ENCODE data around the gene CDK14.
A peak's percentile ranks its signal among the peaks of the same experiment; 100 is the strongest.

Gene CDK14

DNA sequence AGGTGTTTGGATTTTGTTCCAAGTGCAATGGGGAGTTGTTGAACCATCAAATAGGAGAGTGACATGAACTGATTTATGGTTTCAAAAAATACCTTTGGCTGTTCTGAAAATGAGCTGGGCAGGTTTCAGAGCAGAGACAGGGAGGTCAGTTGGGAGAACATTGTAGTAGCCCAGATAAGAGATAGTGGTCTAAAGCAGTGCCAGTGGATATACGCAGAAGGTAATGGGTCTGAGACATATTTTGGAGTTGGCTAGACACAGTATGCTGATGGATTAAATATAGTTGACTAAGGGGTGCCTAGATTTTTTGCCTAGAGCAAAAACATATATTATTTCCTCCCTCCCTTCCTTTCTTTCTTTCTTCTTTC, 21.3 kb upstream of the CDK14 start:
- Histone ChIP-seq H3K27ac (ENCODE audit: low read depth, low read length) (no peak overlapping the region), H3K27me3 (ENCODE audit: insufficient read depth, low read length) (no peaks in the 10 kb centered on the region), H2AFZ (ENCODE audit: low read length, unreplicated experiment) (no peak overlapping the region), H3K4me3 (ENCODE audit: low read depth, low read length) (no peak overlapping the region), H3K79me2 (ENCODE audit: control insufficient read depth, insufficient read depth, low read length, unreplicated experiment) (no peaks in the 10 kb centered on the region), H3K4me1 (ENCODE audit: control insufficient read depth, insufficient read depth, low read length, unreplicated experiment) (peaks cover 23% of the 10 kb centered on the region), H3K36me3 (ENCODE audit: insufficient read depth, low read length) (no peaks in the 10 kb centered on the region)

DNA sequence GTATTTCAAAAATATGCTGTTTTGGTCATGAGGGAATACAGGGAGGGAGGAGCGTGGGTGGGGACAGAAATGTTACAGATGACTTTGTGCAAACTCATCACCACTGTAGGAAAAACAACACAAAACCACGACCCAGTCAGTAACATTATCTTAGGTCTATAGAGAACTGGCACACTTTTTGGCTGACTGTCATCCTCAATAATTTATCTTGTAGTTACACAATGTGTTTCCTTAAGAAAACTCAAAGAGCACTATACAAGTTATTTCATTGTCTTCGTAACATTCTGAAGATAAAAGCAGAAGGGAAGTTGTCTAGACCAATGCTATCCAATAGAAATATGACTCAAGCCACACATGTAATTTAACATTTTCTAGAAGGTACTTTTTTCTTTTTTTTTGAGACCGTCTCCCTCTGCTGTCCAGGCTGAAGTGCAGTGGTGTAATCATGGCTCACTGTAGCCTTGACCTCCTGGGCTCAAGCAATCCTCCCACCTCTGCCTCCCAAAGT, 16.9 kb upstream of the CDK14 start:
- Histone ChIP-seq H3K4me1 (ENCODE audit: control insufficient read depth, insufficient read depth, low read length, unreplicated experiment) (peaks cover 27% of the 10 kb centered on the region), H3K27me3 (ENCODE audit: insufficient read depth, low read length) (no peaks in the 10 kb centered on the region), H3K27ac (ENCODE audit: low read depth, low read length) (peak overlapping the region; percentile 32), H3K79me2 (ENCODE audit: control insufficient read depth, insufficient read depth, low read length, unreplicated experiment) (no peaks in the 10 kb centered on the region), H3K36me3 (ENCODE audit: insufficient read depth, low read length) (no peaks in the 10 kb centered on the region), H2AFZ (ENCODE audit: low read length, unreplicated experiment) (peak overlapping the region; percentile 9), H3K4me3 (ENCODE audit: low read depth, low read length) (no peak overlapping the region)

DNA sequence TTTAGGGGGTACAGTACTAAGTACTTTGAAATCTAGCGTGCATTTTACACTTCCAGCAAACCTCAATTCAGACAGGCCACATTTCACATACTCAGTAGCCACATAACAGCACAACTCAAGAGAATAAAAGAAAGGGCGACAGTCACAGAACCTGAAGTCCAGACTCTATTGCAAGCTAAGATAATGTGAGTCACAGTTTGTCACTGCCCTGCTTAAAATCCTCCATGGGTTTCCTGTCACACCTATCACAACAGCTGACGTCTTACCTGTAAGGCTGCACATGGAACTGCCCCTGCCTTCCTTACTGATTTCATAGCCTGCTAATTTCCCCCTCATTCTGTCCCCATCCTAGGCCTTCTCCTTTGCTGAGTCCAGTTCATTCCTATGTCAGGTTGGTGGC, 16.1 kb upstream of the CDK14 start:
- Histone ChIP-seq H2AFZ (ENCODE audit: low read length, unreplicated experiment) (no peak overlapping the region), H3K4me1 (ENCODE audit: control insufficient read depth, insufficient read depth, low read length, unreplicated experiment) (peaks cover 27% of the 10 kb centered on the region), H3K27ac (ENCODE audit: low read depth, low read length) (peak overlapping the region; percentile 32; the same call in 1 of the 2 replicates), H3K27me3 (ENCODE audit: insufficient read depth, low read length) (no peaks in the 10 kb centered on the region), H3K4me3 (ENCODE audit: low read depth, low read length) (no peak overlapping the region), H3K79me2 (ENCODE audit: control insufficient read depth, insufficient read depth, low read length, unreplicated experiment) (no peaks in the 10 kb centered on the region), H3K36me3 (ENCODE audit: insufficient read depth, low read length) (no peaks in the 10 kb centered on the region)

DNA sequence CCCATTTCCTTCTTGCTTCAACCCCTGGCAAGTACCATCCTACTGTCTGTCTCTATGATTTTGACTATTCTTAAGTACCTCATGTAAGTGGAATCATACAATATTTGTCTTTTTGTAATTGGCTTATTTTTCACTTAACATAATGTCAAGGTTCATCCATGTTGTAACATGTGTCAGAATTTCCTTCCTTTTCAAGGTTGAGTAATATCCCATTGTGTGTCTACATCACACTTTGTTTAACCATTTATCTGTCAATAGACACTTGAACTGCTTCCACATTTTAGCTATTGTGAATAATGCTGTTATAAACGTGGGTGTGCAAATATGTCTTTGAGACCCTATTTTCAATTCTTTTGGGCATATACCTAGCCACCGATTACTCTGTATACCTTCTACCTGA, 14.0 kb upstream of the CDK14 start:
- H3K79me2 ChIP-seq (ENCODE audit: control insufficient read depth, insufficient read depth, low read length, unreplicated experiment) = no peaks in the 10 kb centered on the region
- H3K4me3 ChIP-seq (ENCODE audit: low read depth, low read length) = no peak overlapping the region
- H3K27ac ChIP-seq (ENCODE audit: low read depth, low read length) = no peak overlapping the region
- no peaks in the 10 kb centered on the region for H3K27me3 ChIP-seq (ENCODE audit: insufficient read depth, low read length)
- H2AFZ ChIP-seq (ENCODE audit: low read length, unreplicated experiment) = no peak overlapping the region
- H3K4me1 ChIP-seq (ENCODE audit: control insufficient read depth, insufficient read depth, low read length, unreplicated experiment) = peaks cover 27% of the 10 kb centered on the region
- H3K36me3 ChIP-seq (ENCODE audit: insufficient read depth, low read length) = no peaks in the 10 kb centered on the region

DNA sequence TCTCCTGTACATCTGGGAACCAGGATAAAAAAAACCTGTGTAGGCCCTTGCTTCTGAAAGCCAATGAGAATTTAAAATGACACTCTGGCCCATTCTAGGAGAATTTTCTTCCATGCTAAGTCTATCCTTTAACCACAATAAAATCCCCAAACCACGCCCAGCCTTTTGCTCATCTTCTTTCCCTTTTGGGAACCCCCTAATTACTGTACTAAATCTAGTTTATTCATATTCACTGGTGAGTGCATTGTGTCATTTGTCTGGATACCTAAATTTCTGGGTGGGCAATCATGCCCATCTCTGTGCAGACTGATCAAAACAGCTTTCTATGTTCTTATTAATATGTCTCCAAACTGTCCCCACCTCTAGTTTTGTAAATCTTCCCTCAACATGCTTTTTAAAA, 11.7 kb upstream of the CDK14 start:
- Histone ChIP-seq H2AFZ (ENCODE audit: low read length, unreplicated experiment) (no peak overlapping the region), H3K27me3 (ENCODE audit: insufficient read depth, low read length) (no peaks in the 10 kb centered on the region), H3K36me3 (ENCODE audit: insufficient read depth, low read length) (0 out of 2 replicates have a peak, but pooled peaks cover 3% of the 10 kb centered on the region), H3K27ac (ENCODE audit: low read depth, low read length) (no peak overlapping the region), H3K4me1 (ENCODE audit: control insufficient read depth, insufficient read depth, low read length, unreplicated experiment) (peaks cover 19% of the 10 kb centered on the region), H3K4me3 (ENCODE audit: low read depth, low read length) (no peak overlapping the region), H3K79me2 (ENCODE audit: control insufficient read depth, insufficient read depth, low read length, unreplicated experiment) (no peaks in the 10 kb centered on the region)

DNA sequence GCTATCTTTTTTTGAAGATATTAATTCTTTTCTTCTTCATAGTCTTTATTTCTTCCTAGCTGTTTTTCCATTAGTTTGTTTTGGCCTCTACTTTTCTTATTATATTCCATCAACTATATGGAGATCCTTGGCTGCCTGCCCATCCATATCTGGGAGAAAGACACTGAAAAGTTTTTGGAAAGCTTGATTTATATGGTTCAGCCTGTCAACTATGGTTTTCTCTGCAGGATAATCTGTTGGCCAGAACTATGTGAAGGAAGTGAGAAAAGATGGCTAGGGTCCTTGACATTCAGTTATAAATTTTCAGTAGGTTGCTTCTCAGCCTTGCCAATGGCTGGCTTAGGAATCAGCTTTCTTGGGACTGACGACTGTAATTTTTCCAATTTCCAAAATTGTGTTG, 10.0 kb upstream of the CDK14 start:
- no peaks in the 10 kb centered on the region for H3K79me2 ChIP-seq (ENCODE audit: control insufficient read depth, insufficient read depth, low read length, unreplicated experiment)
- no peaks in the 10 kb centered on the region for H3K27me3 ChIP-seq (ENCODE audit: insufficient read depth, low read length)
- H3K4me3 ChIP-seq (ENCODE audit: low read depth, low read length) = no peak overlapping the region
- H3K36me3 ChIP-seq (ENCODE audit: insufficient read depth, low read length) = 0 out of 2 replicates have a peak, but pooled peaks cover 3% of the 10 kb centered on the region
- no peak overlapping the region for H3K27ac ChIP-seq (ENCODE audit: low read depth, low read length)
- H2AFZ ChIP-seq (ENCODE audit: low read length, unreplicated experiment) = no peak overlapping the region
- peaks cover 11% of the 10 kb centered on the region for H3K4me1 ChIP-seq (ENCODE audit: control insufficient read depth, insufficient read depth, low read length, unreplicated experiment)

DNA sequence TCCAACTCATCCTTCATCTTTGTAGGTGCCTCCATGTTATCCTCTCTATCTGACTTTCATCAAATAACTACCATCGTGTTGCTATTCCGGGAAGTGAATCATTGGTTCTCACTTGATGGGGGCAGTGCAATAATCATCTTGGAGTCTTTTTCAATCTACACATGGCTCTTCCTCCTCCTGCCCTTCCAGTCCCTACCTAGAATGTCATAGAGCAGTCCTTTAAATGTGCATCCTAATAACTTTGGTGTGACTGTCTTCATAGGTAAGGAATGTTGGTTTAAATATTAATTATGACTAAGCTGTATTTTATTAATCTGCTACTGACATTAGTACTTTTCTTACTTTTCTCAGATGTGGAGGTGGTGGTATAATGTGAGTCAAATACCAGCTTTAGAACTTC, 8.4 kb upstream of the CDK14 start:
- Histone ChIP-seq H3K27me3 (ENCODE audit: insufficient read depth, low read length) (no peaks in the 10 kb centered on the region), H3K4me3 (ENCODE audit: low read depth, low read length) (no peak overlapping the region), H2AFZ (ENCODE audit: low read length, unreplicated experiment) (no peak overlapping the region), H3K79me2 (ENCODE audit: control insufficient read depth, insufficient read depth, low read length, unreplicated experiment) (peaks cover under 1% of the 10 kb centered on the region), H3K36me3 (ENCODE audit: insufficient read depth, low read length) (0 out of 2 replicates have a peak, but pooled peaks cover 3% of the 10 kb centered on the region), H3K27ac (ENCODE audit: low read depth, low read length) (no peak overlapping the region), H3K4me1 (ENCODE audit: control insufficient read depth, insufficient read depth, low read length, unreplicated experiment) (peaks cover 17% of the 10 kb centered on the region)

DNA sequence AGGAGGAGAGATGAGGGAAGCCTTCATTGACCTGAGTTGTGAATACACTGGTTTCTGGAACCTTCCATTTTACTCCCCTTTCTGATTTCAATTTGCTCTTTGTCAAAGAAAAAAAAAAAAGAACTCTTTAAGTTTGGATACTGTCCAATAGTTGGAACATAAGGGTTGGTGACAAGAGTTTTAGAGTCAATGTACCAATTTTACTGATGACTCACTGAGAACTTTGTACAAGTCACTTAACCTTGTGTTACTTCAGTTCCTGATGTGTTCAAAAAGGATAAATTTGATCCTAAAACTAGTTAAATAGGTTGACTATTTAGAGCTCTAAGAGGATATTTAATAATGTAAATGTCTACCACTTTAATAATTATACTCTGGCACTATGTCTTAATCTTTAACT, 4.1 kb upstream of the CDK14 start:
- peaks cover 16% of the 10 kb centered on the region for H3K79me2 ChIP-seq (ENCODE audit: control insufficient read depth, insufficient read depth, low read length, unreplicated experiment)
- H3K27ac ChIP-seq (ENCODE audit: low read depth, low read length) = peak overlapping the region; percentile 63
- H2AFZ ChIP-seq (ENCODE audit: low read length, unreplicated experiment) = no peak overlapping the region

DNA sequence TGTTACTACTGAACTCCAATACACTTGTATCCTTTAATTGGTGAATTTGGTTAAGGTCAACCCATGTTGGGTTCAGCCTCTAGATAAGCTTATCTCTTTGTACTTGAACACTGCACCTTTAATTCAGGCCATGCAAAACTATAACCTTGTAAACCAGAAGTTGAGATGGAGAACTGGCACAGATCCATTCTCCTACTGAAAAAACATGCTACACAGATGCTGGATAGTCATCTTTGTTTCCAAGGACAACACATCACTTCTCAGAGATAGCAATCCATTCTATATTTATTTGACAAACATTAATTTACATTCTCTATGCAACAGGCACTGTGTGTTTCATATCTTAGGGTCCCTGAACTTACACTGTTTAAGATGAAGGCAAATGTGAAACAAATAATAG, 2.9 kb upstream of the CDK14 start:
- Histone ChIP-seq H3K27me3 (ENCODE audit: insufficient read depth, low read length) (no peaks in the 10 kb centered on the region), H2AFZ (ENCODE audit: low read length, unreplicated experiment) (no peak overlapping the region), H3K4me3 (ENCODE audit: low read depth, low read length) (0 out of 2 replicates have a peak overlapping the region, but pooled peaks have one; percentile 7), H3K79me2 (ENCODE audit: control insufficient read depth, insufficient read depth, low read length, unreplicated experiment) (peaks cover 28% of the 10 kb centered on the region), H3K27ac (ENCODE audit: low read depth, low read length) (no peak overlapping the region), H3K36me3 (ENCODE audit: insufficient read depth, low read length) (0 out of 2 replicates have a peak, but pooled peaks cover 3% of the 10 kb centered on the region), H3K4me1 (ENCODE audit: control insufficient read depth, insufficient read depth, low read length, unreplicated experiment) (peaks cover 36% of the 10 kb centered on the region)

More for the DNA sequence above, 4.1 kb upstream of the CDK14 start:
- Histone ChIP-seq H3K4me3 (ENCODE audit: low read depth, low read length) (peak overlapping the region; percentile 1; the same call in 1 of the 2 replicates), H3K27me3 (ENCODE audit: insufficient read depth, low read length) (no peaks in the 10 kb centered on the region), H3K36me3 (ENCODE audit: insufficient read depth, low read length) (0 out of 2 replicates have a peak, but pooled peaks cover 3% of the 10 kb centered on the region), H3K4me1 (ENCODE audit: control insufficient read depth, insufficient read depth, low read length, unreplicated experiment) (peaks cover 36% of the 10 kb centered on the region)

DNA sequence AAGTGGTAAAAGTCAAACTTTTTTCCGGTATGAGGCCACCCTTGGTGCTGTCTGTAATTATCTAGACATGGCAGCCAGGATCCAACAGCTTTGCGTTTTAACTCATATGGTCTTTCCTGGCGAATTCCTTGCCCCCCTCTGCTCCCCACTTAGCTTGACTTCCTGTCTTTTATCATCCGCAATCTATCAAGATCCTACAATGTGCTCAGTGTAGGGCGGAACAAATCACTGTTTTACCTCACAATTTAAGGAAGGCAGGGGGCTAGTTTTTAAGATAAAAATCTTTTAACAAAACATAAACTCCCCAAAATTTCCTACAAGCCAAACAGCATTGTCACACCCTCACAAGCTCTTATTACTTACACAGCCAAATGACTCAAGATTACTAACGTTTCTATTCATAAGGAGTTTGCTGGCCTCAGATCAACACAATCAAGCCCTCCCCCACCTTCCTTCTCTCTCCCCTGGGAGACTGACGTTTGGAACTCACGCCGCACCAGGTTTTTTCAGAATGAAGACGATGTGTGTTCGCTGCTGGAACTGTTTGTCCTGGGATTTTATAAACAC, 1.3 kb upstream of the CDK14 start:
- Histone ChIP-seq H3K4me1 (ENCODE audit: control insufficient read depth, insufficient read depth, low read length, unreplicated experiment) (peaks cover 47% of the 10 kb centered on the region), H3K79me2 (ENCODE audit: control insufficient read depth, insufficient read depth, low read length, unreplicated experiment) (peaks cover 42% of the 10 kb centered on the region), H3K27ac (ENCODE audit: low read depth, low read length) (peak overlapping the region; percentile 85), H3K27me3 (ENCODE audit: insufficient read depth, low read length) (no peaks in the 10 kb centered on the region), H3K36me3 (ENCODE audit: insufficient read depth, low read length) (no peaks in the 10 kb centered on the region), H2AFZ (ENCODE audit: low read length, unreplicated experiment) (peak overlapping the region; percentile 27), H3K4me3 (ENCODE audit: low read depth, low read length) (peak overlapping the region; percentile 99)

DNA sequence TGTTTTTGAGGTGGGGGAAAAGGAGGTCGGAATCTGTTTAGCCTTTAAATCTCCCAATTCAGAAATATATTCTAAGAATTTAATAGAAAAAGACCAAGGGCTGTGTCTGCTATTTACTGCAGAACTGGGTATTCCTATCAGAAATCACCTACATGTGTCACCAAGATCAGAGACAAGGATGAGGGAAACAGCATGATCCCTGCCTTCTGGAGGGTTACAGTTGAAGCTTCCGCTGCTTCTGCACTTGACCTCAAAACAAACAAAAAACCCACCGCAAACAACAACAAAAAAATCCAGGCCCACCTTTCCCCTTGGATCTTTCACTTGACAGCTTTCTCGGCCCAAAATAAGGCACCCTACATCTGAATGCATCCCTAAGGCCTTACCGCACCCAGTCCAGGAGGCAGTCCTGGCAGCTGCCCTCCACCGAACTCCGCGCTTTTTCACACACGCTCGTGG, 750 bp upstream of the CDK14 start:
- no peaks in the 10 kb centered on the region for H3K36me3 ChIP-seq (ENCODE audit: insufficient read depth, low read length)
- H3K27ac ChIP-seq (ENCODE audit: low read depth, low read length) = peak overlapping the region; percentile 85
- peaks cover 47% of the 10 kb centered on the region for H3K79me2 ChIP-seq (ENCODE audit: control insufficient read depth, insufficient read depth, low read length, unreplicated experiment)
- H3K4me1 ChIP-seq (ENCODE audit: control insufficient read depth, insufficient read depth, low read length, unreplicated experiment) = peaks cover 53% of the 10 kb centered on the region
- peak overlapping the region; percentile 27 for H2AFZ ChIP-seq (ENCODE audit: low read length, unreplicated experiment)
- H3K27me3 ChIP-seq (ENCODE audit: insufficient read depth, low read length) = no peaks in the 10 kb centered on the region
- peak overlapping the region; percentile 99 for H3K4me3 ChIP-seq (ENCODE audit: low read depth, low read length)

Measured in ACC112 (cell line).